ENCODE data around the gene FBXO27.
"Not testable (repeated sequence)": the region's sequence is repeated elsewhere in the genome, so short reads cannot be mapped to it uniquely, and the experiment has no call there.

FBXO27 gene

GRCh38 chr19:39032063-39032918 lies at the start of gene FBXO27:
Gene FBXO27, minus strand, starts transcription at chr19:39032549. Its CDS starts 322 bp downstream, at chr19:39032227.
- peak; percentile 55 for DNase-seq

GRCh38 chr19:39080431-39080830 lies 48.1 kb upstream of the FBXO27 start:
- no peak for DNase-seq

- DNase-seq = no peak
Measured at GRCh38 chr19:39078436-39079200, 46.3 kb upstream of the FBXO27 start.

- no peak for DNase-seq
Measured at GRCh38 chr19:39077323-39077722, 45.0 kb upstream of the FBXO27 start.

GRCh38 chr19:39074942-39075341 lies 42.6 kb upstream of the FBXO27 start:
- DNase-seq = no peak

- no peak for DNase-seq
Measured at GRCh38 chr19:39074205-39074692, 41.9 kb upstream of the FBXO27 start.

- DNase-seq = no peak
Measured at GRCh38 chr19:39070888-39071287, 38.5 kb upstream of the FBXO27 start.

GRCh38 chr19:39068259-39068658 lies 35.9 kb upstream of the FBXO27 start:
- not testable (repeated sequence) for DNase-seq

- no peak for DNase-seq
Measured at GRCh38 chr19:39067104-39067503, 34.8 kb upstream of the FBXO27 start.

- no peak for DNase-seq
Measured at GRCh38 chr19:39065928-39066327, 33.6 kb upstream of the FBXO27 start.

GRCh38 chr19:39064405-39064804 lies 32.1 kb upstream of the FBXO27 start:
- no peak for DNase-seq

GRCh38 chr19:39060171-39060570 lies 27.8 kb upstream of the FBXO27 start:
- DNase-seq = no peak

- DNase-seq = no peak
Measured at GRCh38 chr19:39059302-39059701, 27.0 kb upstream of the FBXO27 start.

- DNase-seq = no peak
Measured at GRCh38 chr19:39057615-39058014, 25.3 kb upstream of the FBXO27 start.

GRCh38 chr19:39054091-39054470 lies 21.7 kb upstream of the FBXO27 start:
- DNase-seq = no peak

GRCh38 chr19:39053276-39054090 lies 21.1 kb upstream of the FBXO27 start:
- DNase-seq = peak; percentile 31

- DNase-seq = no peak
Measured at GRCh38 chr19:39052846-39053245, 20.5 kb upstream of the FBXO27 start.

GRCh38 chr19:39052243-39052746 lies 19.9 kb upstream of the FBXO27 start:
- peak; percentile 69 for DNase-seq

GRCh38 chr19:39047073-39047472 lies 14.7 kb upstream of the FBXO27 start:
- no peak for DNase-seq

GRCh38 chr19:39046037-39046821 lies 13.9 kb upstream of the FBXO27 start:
- DNase-seq = peak; percentile 48

GRCh38 chr19:39045506-39045905 lies 13.2 kb upstream of the FBXO27 start:
- DNase-seq = no peak

GRCh38 chr19:39038098-39038497 lies 5.7 kb upstream of the FBXO27 start:
- peak; percentile 51 for DNase-seq
